WTC11 (cell line): Measurements from ENCODE around the gene HNF1B.

ENCODE experiments used
- ATF3 ChIP-seq: sonication (generic); formaldehyde crosslinking; conservative IDR thresholded peaks from 2 replicates; pipeline ENCODE4 v1.8.1; 2022; ENCODE audit warnings: mild to moderate bottlenecking, missing genetic modification reagents
- CBFB ChIP-seq: sonication (generic); formaldehyde crosslinking; IDR thresholded peaks from 2 replicates; pipeline ENCODE4 v1.8.1; 2022; ENCODE audit warnings: mild to moderate bottlenecking, low read depth, missing genetic modification reagents
- FOXK1 ChIP-seq: sonication (generic); formaldehyde crosslinking; IDR thresholded peaks from 2 replicates; pipeline ENCODE4 v1.8.0; 2022; ENCODE audit warnings: mild to moderate bottlenecking, moderate library complexity, missing genetic modification reagents
- MXD4 ChIP-seq: fragments of 250-450 bp; sonication (Bioruptor Pico); IDR thresholded peaks from 2 replicates; pipeline ENCODE4 v1.8.0; 2021; ENCODE audit warnings: mild to moderate bottlenecking, moderate library complexity, borderline replicate concordance

DNA sequence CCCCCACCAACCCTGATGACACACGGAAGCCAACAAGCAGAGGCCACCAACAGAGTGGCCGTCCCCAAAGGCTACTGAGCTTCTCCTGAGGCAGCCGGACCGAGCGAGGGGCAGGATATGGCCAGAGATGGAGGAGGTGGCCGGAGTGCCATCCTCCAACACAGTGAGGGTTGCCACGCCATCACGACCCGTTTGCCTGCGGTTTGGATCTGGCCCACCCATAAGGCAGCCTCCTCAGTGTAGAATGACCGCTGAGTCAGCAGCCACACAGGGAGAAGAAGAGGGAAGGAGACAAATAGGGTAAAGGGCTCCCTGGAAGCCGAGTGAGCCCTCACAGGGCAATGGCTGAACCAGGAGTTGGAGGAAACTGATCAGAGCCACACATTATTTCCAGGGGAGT lies 13.8 kb downstream of the HNF1B start:
- no peak for TF ChIP-seq ATF3 (CRISPR knock-in tag)
- TF ChIP-seq FOXK1 (CRISPR knock-in tag), result no peak
- no peak for TF ChIP-seq MXD4 (CRISPR knock-in tag)
- TF ChIP-seq CBFB (CRISPR knock-in tag), result no peak
